Measurements from ENCODE around the gene DHX58.

DNA sequence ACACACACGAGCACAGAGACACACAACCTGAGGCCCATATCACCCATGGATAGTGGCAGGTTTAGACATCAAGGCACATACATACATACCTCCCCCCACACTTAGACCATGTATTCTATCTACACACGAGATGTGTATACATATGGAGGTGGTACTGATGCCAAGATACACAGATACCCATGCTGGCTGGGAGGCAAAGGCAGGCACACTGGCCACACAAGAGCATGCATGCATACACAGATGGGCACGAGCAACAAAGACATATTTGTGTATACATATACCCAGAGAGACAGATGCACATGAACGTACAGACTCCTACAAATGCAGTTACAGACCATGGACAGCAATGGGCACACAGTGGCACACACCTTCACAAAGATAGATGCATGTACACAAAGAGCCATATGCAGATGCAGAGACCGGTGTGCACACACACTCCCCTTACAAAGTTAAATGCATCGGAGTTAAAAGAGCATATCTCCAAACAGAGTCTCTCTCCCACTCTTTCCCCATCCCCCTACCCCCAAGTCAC, 60.1 kb downstream of the DHX58 start:
- TF ChIP-seq, protein P1, sequence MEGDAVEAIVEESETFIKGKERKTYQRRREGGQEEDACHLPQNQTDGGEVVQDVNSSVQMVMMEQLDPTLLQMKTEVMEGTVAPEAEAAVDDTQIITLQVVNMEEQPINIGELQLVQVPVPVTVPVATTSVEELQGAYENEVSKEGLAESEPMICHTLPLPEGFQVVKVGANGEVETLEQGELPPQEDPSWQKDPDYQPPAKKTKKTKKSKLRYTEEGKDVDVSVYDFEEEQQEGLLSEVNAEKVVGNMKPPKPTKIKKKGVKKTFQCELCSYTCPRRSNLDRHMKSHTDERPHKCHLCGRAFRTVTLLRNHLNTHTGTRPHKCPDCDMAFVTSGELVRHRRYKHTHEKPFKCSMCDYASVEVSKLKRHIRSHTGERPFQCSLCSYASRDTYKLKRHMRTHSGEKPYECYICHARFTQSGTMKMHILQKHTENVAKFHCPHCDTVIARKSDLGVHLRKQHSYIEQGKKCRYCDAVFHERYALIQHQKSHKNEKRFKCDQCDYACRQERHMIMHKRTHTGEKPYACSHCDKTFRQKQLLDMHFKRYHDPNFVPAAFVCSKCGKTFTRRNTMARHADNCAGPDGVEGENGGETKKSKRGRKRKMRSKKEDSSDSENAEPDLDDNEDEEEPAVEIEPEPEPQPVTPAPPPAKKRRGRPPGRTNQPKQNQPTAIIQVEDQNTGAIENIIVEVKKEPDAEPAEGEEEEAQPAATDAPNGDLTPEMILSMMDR (IDR thresholded peaks at IDR 0.05), result no peak
- no peak for TF ChIP-seq POLR2A (IDR thresholded peaks at IDR 0.05)
- TF ChIP-seq EP300 (IDR thresholded peaks at IDR 0.05), result no peak
